Neural cell (in vitro differentiated cells): Measurements from ENCODE around the gene TBX18.

Experiments used
- POLR2AphosphoS5 ChIP-seq: IDR thresholded peaks from 2 replicates; pipeline ENCODE4 v1.6.1; 2012
- RAD21 ChIP-seq: fragments of 450-650 bp; conservative IDR thresholded peaks from 2 replicates; pipeline ENCODE4 v1.6.1; 2014; ENCODE audit warnings: antibody characterized with exemption, mild to moderate bottlenecking, moderate library complexity
- TF ChIP-seq, protein P1 (sequence below): fragments of 450-650 bp; IDR thresholded peaks from 2 replicates; pipeline ENCODE4 v1.5.1; 2014; ENCODE audit warnings: antibody characterized with exemption, mild to moderate bottlenecking, moderate library complexity; ENCODE audit not compliant: poor library complexity, severe bottlenecking

- TF ChIP-seq POLR2AphosphoS5 (no peak), RAD21 (no peak)
- TF ChIP-seq, protein P1, sequence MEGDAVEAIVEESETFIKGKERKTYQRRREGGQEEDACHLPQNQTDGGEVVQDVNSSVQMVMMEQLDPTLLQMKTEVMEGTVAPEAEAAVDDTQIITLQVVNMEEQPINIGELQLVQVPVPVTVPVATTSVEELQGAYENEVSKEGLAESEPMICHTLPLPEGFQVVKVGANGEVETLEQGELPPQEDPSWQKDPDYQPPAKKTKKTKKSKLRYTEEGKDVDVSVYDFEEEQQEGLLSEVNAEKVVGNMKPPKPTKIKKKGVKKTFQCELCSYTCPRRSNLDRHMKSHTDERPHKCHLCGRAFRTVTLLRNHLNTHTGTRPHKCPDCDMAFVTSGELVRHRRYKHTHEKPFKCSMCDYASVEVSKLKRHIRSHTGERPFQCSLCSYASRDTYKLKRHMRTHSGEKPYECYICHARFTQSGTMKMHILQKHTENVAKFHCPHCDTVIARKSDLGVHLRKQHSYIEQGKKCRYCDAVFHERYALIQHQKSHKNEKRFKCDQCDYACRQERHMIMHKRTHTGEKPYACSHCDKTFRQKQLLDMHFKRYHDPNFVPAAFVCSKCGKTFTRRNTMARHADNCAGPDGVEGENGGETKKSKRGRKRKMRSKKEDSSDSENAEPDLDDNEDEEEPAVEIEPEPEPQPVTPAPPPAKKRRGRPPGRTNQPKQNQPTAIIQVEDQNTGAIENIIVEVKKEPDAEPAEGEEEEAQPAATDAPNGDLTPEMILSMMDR: no peak
Observed at GRCh38 chr6:84738996-84739865, 25.2 kb downstream of the TBX18 start.
